ENCODE data around the gene ORC5. TPM values are rescaled to one million over a fixed set of nuclear protein-coding genes. Genes with fewer than 3 reads are reported as not detected.
A peak's percentile ranks its signal among the peaks of the same experiment; 100 is the strongest.

ORC5 gene
- total and polyA plus RNA-seq, 2 of the 13 experiments (the other 11 are each of a cell fraction or from before 2014, with no cell fraction given), result 4.8 to 18.8 TPM

DNA sequence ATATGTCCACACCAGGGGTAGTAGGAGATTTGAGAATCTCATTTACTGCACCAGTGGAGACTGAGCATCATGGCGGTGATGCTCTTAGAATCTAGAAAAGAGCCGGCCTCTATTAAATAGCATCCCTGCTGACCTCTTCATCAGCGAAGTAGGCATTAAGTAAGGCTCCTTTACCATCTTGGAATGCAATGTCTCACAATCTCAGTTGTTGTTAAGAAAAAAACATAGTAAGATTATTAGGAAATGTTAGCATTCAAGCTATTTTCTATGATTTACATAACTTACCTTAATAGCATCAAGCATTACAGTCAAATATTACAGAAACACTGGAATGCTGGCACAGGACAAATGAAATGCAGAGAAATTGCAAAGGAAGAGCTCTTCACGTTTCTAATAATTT lies 54.5 kb downstream of the ORC5 start (continued):
- TF ChIP-seq ZNF768 (CRISPR knock-in tag; IDR thresholded peaks at IDR 0.05) (no peak), ZNF503 (CRISPR knock-in tag; IDR thresholded peaks at IDR 0.05) (no peak)

DNA sequence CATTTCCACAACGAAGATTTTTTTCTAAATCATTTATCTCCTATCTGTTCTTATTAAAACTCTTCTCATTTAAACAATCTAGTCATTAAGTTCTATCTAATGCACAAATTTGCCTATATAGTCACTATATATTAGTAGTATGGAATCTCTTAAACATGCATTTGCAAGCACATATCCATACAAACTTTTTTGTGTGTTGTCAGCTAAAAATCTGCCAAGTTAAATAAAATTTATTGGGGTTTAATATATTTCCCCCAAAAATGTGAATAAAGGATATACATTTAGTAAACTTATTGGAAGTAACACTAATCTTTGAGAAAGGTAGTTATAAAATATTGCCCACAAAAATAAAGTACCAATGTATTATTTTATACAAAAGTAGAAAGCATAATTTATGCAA lies 55.3 kb downstream of the ORC5 start:
- FAIRE-seq, result no peak
- no peak overlapping the region for H3K27ac ChIP-seq (ENCODE audit: extremely low read length, insufficient read depth, low read length)
- ATAC-seq, result no peak
- no peak overlapping the region for H3K4me3 ChIP-seq (replicated peaks in 1 of 3; ENCODE audit: insufficient read depth in 1 of 3, low read depth in 2 of 3, low read length in 3 of 3)
- no peaks in the 10 kb centered on the region for H3K9me3 ChIP-seq (ENCODE audit: low read length)
- no peak overlapping the region for H2AFZ ChIP-seq (ENCODE audit: low read length)
- H3K9ac ChIP-seq (ENCODE audit: insufficient read depth, low read depth, low read length), result no peak overlapping the region
- BruUV-seq (replicated peaks), result no TSS peak
- peaks cover 35% of the 10 kb centered on the region for H3K4me1 ChIP-seq (ENCODE audit: insufficient read depth, low read length)
- H4K20me1 ChIP-seq (ENCODE audit: insufficient read depth, low read length), result no peaks in the 10 kb centered on the region
- in situ Hi-C loops (cut with HindIII; ENCODE audit: extremely low pct_ligation_motif_present, low pct_unique_long_range_greater_than_20kb) (loop anchor here (25.0 kb wide), 1 partner anchor 715 kb away; the partner anchor contains the start of gene SLC26A5), intact Hi-C loops (cut with micrococcal nuclease; ENCODE audit: unreplicated experiment) (loop anchor here (10.0 kb wide), 3 partner anchors 48 to 708 kb away; partner anchors contain the start of genes RELN and SLC26A5)
- POLR2A ChIA-PET, result no interaction called here
- H3K36me3 ChIP-seq (replicated peaks in 1 of 2; ENCODE audit: control insufficient read depth in 1 of 2, insufficient read depth in 2 of 2, low read length in 2 of 2), result peaks cover 0 to 6% of the 10 kb centered on the region in 2 experiments; a peak in 2 of 5 replicates
- no peak overlapping the region for H3K4me2 ChIP-seq (ENCODE audit: low read depth, low read length)
- CTCF ChIA-PET (ENCODE audit: low intra/inter-chr PET ratio, low total read pairs), result no interaction called here
- WGBS (ENCODE audit: low lambda C conversion rate), result 95% methylated on average over 1 of the region's 1 CpG
- TF ChIP-seq MAFK (conservative IDR thresholded peaks at IDR 0.05 in 1 of 2, IDR thresholded peaks at IDR 0.05 in 1 of 2; ENCODE audit: low read length in 2 of 2), result peak; percentile 38 to 71
- TF ChIP-seq BHLHE40 (IDR thresholded peaks at IDR 0.05; ENCODE audit: low read length), result no peak
- no peak for TF ChIP-seq ZSCAN5A (CRISPR knock-in tag; IDR thresholded peaks at IDR 0.05; ENCODE audit: borderline replicate concordance)
- TF ChIP-seq XRCC5 (optimal IDR thresholded peaks at IDR 0.05; ENCODE audit: low read length), result no peak
- peak; percentile 55 for TF ChIP-seq MAFF (IDR thresholded peaks at IDR 0.05; ENCODE audit: low read depth, low read length)
- TF ChIP-seq ZNF510 (CRISPR knock-in tag; IDR thresholded peaks at IDR 0.05; ENCODE audit: low read depth), result no peak
- TF ChIP-seq, protein P1, sequence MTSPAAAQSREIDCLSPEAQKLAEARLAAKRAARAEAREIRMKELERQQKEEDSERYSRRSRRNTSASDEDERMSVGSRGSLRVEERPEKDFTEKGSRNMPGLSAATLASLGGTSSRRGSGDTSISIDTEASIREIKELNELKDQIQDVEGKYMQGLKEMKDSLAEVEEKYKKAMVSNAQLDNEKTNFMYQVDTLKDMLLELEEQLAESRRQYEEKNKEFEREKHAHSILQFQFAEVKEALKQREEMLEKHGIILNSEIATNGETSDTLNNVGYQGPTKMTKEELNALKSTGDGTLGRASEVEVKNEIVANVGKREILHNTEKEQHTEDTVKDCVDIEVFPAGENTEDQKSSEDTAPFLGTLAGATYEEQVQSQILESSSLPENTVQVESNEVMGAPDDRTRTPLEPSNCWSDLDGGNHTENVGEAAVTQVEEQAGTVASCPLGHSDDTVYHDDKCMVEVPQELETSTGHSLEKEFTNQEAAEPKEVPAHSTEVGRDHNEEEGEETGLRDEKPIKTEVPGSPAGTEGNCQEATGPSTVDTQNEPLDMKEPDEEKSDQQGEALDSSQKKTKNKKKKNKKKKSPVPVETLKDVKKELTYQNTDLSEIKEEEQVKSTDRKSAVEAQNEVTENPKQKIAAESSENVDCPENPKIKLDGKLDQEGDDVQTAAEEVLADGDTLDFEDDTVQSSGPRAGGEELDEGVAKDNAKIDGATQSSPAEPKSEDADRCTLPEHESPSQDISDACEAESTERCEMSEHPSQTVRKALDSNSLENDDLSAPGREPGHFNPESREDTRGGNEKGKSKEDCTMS (CRISPR knock-in tag; conservative IDR thresholded peaks at IDR 0.05), result no peak
- no peaks in the 10 kb centered on the region for H3K79me2 ChIP-seq (ENCODE audit: insufficient read depth, low read length)
- DNase-seq (ENCODE audit: low spot score), result no peak
- H3K27me3 ChIP-seq (ENCODE audit: control insufficient read depth in 1 of 2, insufficient read depth in 2 of 2, low read length in 2 of 2), result no peaks in the 10 kb centered on the region

All from HepG2 (cell line).